NT2/D1 (cell line): ENCODE measurements around the gene B4GALT1.
A peak's percentile ranks its signal among the peaks of the same experiment; 100 is the strongest.

Experiments
- DNase-seq: peaks from one replicate; pipeline ENCODE4 v3.0.0-alpha.2; 2011; ENCODE audit warnings: low read depth, low spot score
- H3K27me3 ChIP-seq: 2 replicates; pipeline ENCODE4 v1.6.0; 2011; ENCODE audit warnings: mild to moderate bottlenecking; ENCODE audit not compliant: insufficient read length, insufficient read depth
- H3K36me3 ChIP-seq: 2 replicates; pipeline ENCODE4 v1.6.1; 2011; ENCODE audit warnings: mild to moderate bottlenecking, low read length, mixed read lengths; ENCODE audit not compliant: insufficient read depth, insufficient read length
- H3K4me1 ChIP-seq: 2 replicates; pipeline ENCODE4 v1.5.1; 2011; ENCODE audit not compliant: insufficient read depth, insufficient read length
- H3K4me3 ChIP-seq: 2 replicates; pipeline ENCODE4 v1.5.1; 2011; ENCODE audit warnings: low read depth; ENCODE audit not compliant: insufficient read length
- H3K9ac ChIP-seq: 2 replicates; pipeline ENCODE4 v1.6.0; 2011; ENCODE audit warnings: low read depth; ENCODE audit not compliant: insufficient read length
- H3K9me3 ChIP-seq: 2 replicates; pipeline ENCODE4 v1.5.1; 2011; ENCODE audit warnings: mild to moderate bottlenecking, low read length; ENCODE audit not compliant: insufficient read depth
- SUZ12 ChIP-seq: IDR thresholded peaks from 2 replicates; pipeline ENCODE4 v1.6.1; 2011; ENCODE audit not compliant: insufficient read length, insufficient read depth; ENCODE audit errors: extremely low read depth
- YY1 ChIP-seq: IDR thresholded peaks from 2 replicates; pipeline ENCODE4 v1.6.1; 2011; ENCODE audit not compliant: insufficient read length, insufficient read depth
- ZNF274 ChIP-seq: IDR thresholded peaks from 2 replicates; pipeline ENCODE4 v1.6.1; 2011; ENCODE audit warnings: mild to moderate bottlenecking, low read depth, low read length

The B4GALT1 gene, protein sequence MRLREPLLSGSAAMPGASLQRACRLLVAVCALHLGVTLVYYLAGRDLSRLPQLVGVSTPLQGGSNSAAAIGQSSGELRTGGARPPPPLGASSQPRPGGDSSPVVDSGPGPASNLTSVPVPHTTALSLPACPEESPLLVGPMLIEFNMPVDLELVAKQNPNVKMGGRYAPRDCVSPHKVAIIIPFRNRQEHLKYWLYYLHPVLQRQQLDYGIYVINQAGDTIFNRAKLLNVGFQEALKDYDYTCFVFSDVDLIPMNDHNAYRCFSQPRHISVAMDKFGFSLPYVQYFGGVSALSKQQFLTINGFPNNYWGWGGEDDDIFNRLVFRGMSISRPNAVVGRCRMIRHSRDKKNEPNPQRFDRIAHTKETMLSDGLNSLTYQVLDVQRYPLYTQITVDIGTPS

DNA sequence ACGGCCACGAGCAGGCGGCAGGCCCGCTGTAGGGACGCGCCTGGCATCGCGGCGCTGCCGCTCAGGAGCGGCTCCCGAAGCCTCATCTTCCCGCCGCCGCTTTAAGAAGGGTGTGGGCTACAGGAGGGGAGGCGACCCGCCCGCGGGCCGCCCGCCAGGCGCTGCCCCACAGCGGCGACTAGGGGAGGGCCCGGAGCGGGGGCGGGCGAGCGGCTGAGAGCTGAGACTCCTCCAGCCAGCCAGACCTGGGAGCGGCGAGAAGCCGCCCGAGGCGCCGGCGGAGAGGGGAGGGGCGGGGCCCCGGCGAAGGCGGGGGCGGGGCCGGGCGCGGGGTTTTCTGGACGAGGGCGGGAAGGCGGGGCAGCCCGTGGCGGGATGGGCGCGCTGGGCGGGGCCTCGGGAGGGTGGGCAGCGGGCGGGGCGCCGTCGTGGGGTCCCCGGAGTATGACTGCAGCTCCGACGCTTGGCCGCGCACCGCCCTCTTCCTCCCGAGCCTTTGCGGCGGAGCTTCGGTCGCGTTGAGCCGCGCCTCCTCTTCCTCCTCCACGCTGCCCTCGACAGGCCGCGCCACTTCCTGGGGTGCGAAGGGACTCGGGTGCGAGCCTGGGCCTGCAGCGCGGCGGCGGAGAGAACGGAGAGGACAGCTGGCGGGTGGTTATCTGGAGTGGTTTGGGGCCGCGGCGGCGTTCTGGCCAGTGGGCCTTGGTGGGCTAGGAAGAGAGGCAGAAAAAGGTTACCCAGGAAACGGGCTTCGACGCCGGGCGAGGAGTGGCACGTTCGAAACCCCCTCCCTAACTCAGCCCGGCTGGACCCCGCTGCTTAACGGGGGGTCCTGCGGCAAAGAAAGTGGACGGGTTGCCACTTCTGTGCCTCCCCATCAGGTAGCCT lies at the start of gene B4GALT1:
Gene B4GALT1 (minus strand): TSS at position 253 of the 888 bp plus-strand sequence. CDS start 167 bp downstream, at position 86.
- Histone ChIP-seq H3K36me3 (no peaks in the 10 kb centered on the region), H3K4me1 (peaks cover 4% of the 10 kb centered on the region), H3K9me3 (no peaks in the 10 kb centered on the region), H3K27me3 (peaks cover 19% of the 10 kb centered on the region), H3K9ac (peak within 1 kb of the TSS; percentile 92), H3K4me3 (peak within 1 kb of the TSS; percentile 79)
- peak; percentile 64 for DNase-seq
- TF ChIP-seq YY1 (no peak), ZNF274 (no peak), SUZ12 (no peak)

DNA sequence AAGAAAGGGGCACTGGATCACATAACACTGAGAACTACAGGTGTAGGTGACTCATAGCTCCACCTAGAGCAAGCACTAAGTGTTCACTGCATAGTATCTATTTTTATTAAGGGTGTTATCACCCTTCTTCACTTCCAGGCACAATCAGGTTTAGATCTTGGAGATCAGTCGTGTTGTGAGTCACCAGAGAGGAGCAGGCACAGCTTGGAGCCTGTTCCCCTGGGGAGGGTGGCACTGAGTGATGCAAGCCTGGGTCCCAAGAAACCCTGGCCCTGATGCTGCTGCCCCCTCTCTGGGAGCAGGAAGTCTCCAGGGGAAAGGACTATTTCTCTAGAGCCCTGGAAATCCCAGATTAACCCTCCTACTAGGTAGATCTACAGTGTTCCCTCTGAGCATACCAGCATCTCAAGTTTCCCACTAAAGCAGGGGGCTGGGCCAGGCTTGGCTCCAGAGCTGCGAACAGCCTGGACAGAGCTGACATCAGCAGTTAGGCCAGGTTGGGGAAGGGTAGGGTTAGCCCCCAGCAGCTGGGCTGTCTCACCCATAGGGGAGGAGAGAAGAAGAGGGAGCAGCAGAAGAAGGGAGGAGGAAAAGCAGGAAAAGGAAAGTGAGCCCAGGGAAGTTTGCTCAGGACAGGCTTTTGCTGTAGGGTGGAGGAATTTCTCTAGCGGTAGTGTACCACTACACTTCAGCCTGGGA lies 44.7 kb upstream of the B4GALT1 start:
- no peak overlapping the region for H3K4me3 ChIP-seq
- no peaks in the 10 kb centered on the region for H3K36me3 ChIP-seq
- H3K4me1 ChIP-seq: peaks cover 4% of the 10 kb centered on the region
- TF ChIP-seq ZNF274 (no peak), YY1 (no peak)
- DNase-seq: no peak
- no peaks in the 10 kb centered on the region for H3K27me3 ChIP-seq
- H3K9me3 ChIP-seq: no peaks in the 10 kb centered on the region
- H3K9ac ChIP-seq: no peak overlapping the region

DNA sequence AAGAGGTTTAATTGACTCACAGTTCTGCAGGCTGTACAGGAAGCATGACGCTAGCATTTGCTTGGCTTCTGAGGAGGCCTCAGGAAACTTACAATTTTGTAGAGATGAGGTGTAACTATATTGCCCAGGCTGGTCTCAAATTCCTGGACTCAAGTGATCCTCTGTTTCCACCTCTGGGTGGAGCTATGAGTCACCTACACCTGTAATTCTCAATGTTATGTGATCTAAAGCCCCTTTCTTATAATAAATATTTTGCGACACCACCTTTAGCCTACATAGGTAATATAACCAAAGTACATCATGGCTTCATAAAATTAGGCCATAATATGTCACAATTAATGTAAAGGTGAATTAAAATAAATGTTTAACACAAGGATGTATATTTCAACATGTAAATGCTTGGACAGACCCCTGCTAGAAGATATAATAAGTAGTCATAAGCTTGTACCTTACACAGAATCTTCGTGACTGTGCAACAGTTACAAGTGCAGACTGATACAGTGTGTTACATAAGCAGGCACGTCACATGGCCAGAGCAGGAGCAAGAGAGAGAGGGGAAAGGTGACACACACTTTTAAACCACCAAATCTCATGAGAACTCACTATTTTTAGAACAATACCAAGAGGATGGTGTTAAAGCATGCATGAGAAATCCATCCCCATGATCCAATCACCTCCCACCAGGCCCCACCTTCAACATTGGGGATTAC lies 43.0 kb upstream of the B4GALT1 start:
- H3K9ac ChIP-seq: no peak overlapping the region
- no peak for DNase-seq
- peaks cover 4% of the 10 kb centered on the region for H3K4me1 ChIP-seq
- H3K27me3 ChIP-seq: no peaks in the 10 kb centered on the region
- no peak overlapping the region for H3K4me3 ChIP-seq
- H3K36me3 ChIP-seq: no peaks in the 10 kb centered on the region
- H3K9me3 ChIP-seq: no peaks in the 10 kb centered on the region
- no peak for TF ChIP-seq ZNF274
- TF ChIP-seq YY1: no peak
- TF ChIP-seq SUZ12: no peak

DNA sequence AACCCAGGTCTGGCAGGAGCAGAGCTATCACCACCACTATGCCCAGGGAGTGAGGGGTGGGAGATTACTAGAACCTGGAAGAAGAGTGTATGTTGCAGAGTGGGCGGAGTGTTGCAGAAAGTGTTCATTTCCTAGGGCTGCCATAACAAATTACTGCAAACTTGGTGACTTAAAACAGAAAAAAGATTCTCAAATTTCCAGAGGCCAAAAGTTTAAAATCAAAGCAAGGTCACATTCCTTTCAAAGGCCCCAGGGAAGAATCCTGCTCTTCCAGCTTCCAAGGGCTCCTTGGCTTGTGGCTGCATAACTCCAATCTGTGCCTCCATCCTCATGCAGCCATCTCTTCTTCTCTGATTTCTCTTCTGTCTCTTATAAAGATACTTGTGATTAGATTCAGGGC lies 42.3 kb upstream of the B4GALT1 start:
- DNase-seq: no peak
- no peaks in the 10 kb centered on the region for H3K27me3 ChIP-seq
- no peak overlapping the region for H3K4me3 ChIP-seq
- H3K36me3 ChIP-seq: no peaks in the 10 kb centered on the region
- TF ChIP-seq ZNF274: no peak
- no peak for TF ChIP-seq YY1
- H3K9me3 ChIP-seq: no peaks in the 10 kb centered on the region
- H3K9ac ChIP-seq: no peak overlapping the region
- H3K4me1 ChIP-seq: peaks cover 4% of the 10 kb centered on the region

DNA sequence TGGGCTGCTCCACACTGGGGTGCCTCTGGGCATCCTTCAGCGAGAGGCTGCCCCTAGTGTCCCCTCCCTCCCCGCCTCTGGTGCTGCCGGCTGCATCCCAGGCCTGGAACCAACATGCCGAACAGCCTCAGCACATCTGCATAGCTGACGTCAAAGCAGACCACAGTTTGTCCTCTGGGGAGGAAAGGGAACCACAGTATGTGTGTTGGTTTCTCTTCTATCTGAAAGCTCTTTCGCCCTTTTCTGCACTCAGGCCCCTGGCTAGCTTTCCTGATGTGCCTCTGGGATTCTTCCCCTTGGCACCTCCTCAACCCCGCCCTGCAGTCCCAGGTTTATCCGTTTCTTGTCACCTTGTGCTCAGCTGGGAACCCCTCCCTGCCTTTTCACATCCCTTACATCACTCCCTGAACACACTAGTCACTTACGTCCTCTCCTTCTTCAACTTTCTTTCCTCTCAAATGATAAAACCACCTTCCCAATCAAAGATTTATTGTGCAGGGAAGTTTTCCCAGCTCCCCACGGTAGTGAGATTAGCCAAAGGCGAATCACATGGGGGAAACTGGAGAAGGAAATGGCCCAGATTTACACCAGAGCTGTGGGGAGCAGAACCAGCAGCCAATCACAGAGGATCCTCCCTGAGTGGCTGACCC lies 35.5 kb upstream of the B4GALT1 start:
- no peak for DNase-seq
- H3K27me3 ChIP-seq: no peaks in the 10 kb centered on the region
- TF ChIP-seq YY1 (no peak), ZNF274 (no peak), SUZ12 (no peak)
- no peaks in the 10 kb centered on the region for H3K4me1 ChIP-seq
- H3K9ac ChIP-seq: no peak overlapping the region
- H3K36me3 ChIP-seq: no peaks in the 10 kb centered on the region
- no peaks in the 10 kb centered on the region for H3K9me3 ChIP-seq
- no peak overlapping the region for H3K4me3 ChIP-seq

DNA sequence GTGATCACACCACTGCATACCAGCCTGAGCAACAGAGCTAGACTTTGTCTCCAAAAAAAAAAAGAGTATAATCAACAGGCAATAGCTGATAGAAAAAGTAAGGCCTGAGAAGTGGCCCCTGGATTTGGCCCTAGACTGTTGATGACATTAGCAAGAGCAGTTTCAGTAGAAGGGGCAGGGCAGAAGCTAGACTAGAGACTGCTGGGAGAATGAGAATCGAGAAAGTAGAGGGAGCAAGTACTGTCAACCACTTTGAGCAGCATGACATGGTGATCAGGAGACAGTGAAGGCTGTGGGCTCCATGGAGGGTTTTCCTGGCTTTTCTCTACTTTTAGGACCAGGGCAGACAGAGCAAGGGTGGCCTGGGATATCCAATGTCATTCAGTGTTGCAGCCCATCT lies 34.9 kb upstream of the B4GALT1 start:
- no peak for DNase-seq
- Histone ChIP-seq H3K4me1 (no peaks in the 10 kb centered on the region), H3K27me3 (no peaks in the 10 kb centered on the region), H3K36me3 (no peaks in the 10 kb centered on the region), H3K4me3 (no peak overlapping the region), H3K9me3 (no peaks in the 10 kb centered on the region), H3K9ac (no peak overlapping the region)
- TF ChIP-seq YY1 (no peak), SUZ12 (no peak), ZNF274 (no peak)
